GM23338 (cell line): ENCODE measurements around the gene RPS6KA4. TPM values are rescaled to one million over a fixed set of nuclear protein-coding genes. Genes with fewer than 3 reads are reported as not detected.

Source experiments
- ATAC-seq: fragments of 200-7000 bp; cut with Tn5 transposase; 3 replicates; pipeline ENCODE4 v1.9.1; 2020
- DNase-seq: peaks from one replicate; pipeline ENCODE4 v3.0.0-alpha.2; 2015; ENCODE audit warnings: low spot score
- H2AFZ ChIP-seq: fragments of 200-600 bp; sonication (generic); 2 replicates; pipeline ENCODE4 v1.8.0; 2016; ENCODE audit warnings: antibody characterized with exemption, mild to moderate bottlenecking, moderate library complexity
- H3F3A ChIP-seq: fragments of 200-600 bp; sonication (generic); replicated peaks from 2 replicates; pipeline ENCODE4 v1.8.0; 2017; ENCODE audit warnings: antibody characterized with exemption, mixed run types, low read depth
- H3K27ac ChIP-seq: fragments of 200-600 bp; sonication (generic); 2 replicates; pipeline ENCODE4 v1.6.1; 2016; ENCODE audit warnings: low read depth
- H3K27me3 ChIP-seq: fragments of 200-600 bp; sonication (generic); 2 replicates; pipeline ENCODE4 v1.8.0; 2016; ENCODE audit warnings: mild to moderate bottlenecking, mixed run types, moderate library complexity; ENCODE audit not compliant: insufficient read depth
- H3K36me3 ChIP-seq: fragments of 200-600 bp; sonication (generic); 2 replicates; pipeline ENCODE4 v1.8.0; 2016; ENCODE audit warnings: mild to moderate bottlenecking; ENCODE audit not compliant: insufficient read depth
- H3K4me1 ChIP-seq: fragments of 200-600 bp; sonication (generic); 2 replicates; pipeline ENCODE4 v1.8.0; 2016; ENCODE audit warnings: mild to moderate bottlenecking, moderate library complexity; ENCODE audit not compliant: insufficient read depth
- H3K4me2 ChIP-seq: fragments of 200-600 bp; sonication (generic); 2 replicates; pipeline ENCODE4 v1.7.1; 2017; ENCODE audit warnings: mixed run types
- H3K4me3 ChIP-seq: fragments of 200-600 bp; sonication (generic); 2 replicates; pipeline ENCODE4 v1.6.1; 2016; ENCODE audit warnings: mixed run types
- H3K79me2 ChIP-seq: fragments of 200-600 bp; sonication (generic); replicated peaks from 2 replicates; pipeline ENCODE4 v1.8.0; 2017; ENCODE audit warnings: mild to moderate bottlenecking; ENCODE audit not compliant: insufficient read depth
- H3K9me2 ChIP-seq: fragments of 200-600 bp; sonication (generic); 2 replicates; pipeline ENCODE4 v1.8.0; 2017; ENCODE audit not compliant: insufficient read depth
- H4K20me1 ChIP-seq: fragments of 200-600 bp; sonication (generic); replicated peaks from 2 replicates; pipeline ENCODE4 v1.8.0; 2017; ENCODE audit warnings: mild to moderate bottlenecking; ENCODE audit not compliant: insufficient read depth
- H3K27ac Mint-ChIP-seq: 2 replicates; pipeline ENCODE4 v1.8.0; 2020; ENCODE audit warnings: inconsistent platforms, mild to moderate bottlenecking, moderate library complexity, mixed read lengths
- H3K27me3 Mint-ChIP-seq: 3 replicates; pipeline ENCODE4 v1.8.0; 2022; ENCODE audit warnings: low read depth, mild to moderate bottlenecking, moderate library complexity, mixed read lengths, inconsistent platforms; ENCODE audit not compliant: insufficient read depth, poor library complexity
- H3K36me3 Mint-ChIP-seq: 3 replicates; pipeline ENCODE4 v1.8.0; 2021; ENCODE audit warnings: low read depth, mild to moderate bottlenecking, inconsistent platforms, moderate library complexity, mixed read lengths
- H3K4me1 Mint-ChIP-seq: 3 replicates; pipeline ENCODE4 v1.8.0; 2020; ENCODE audit warnings: mild to moderate bottlenecking, inconsistent platforms, mixed read lengths
- H3K4me3 Mint-ChIP-seq: 3 replicates; pipeline ENCODE4 v1.8.0; 2021; ENCODE audit warnings: moderate library complexity, mild to moderate bottlenecking, inconsistent platforms, mixed read lengths
- H3K9me3 Mint-ChIP-seq: 3 replicates; pipeline ENCODE4 v1.8.0; 2020; ENCODE audit warnings: moderate library complexity, mild to moderate bottlenecking, inconsistent platforms, mixed read lengths
- CTCF ChIP-seq, 2 experiments: fragments of 200-600 bp in 1 of 2; sonication (generic) in 1 of 2; conservative IDR thresholded peaks; 2 replicates each; pipeline versions ENCODE4 v1.5.1 to v1.6.1; 2016 to 2017; ENCODE audit warnings: antibody characterized with exemption in 2 of 2, low read depth in 2 of 2, mild to moderate bottlenecking in 2 of 2, moderate library complexity in 1 of 2
- ETS1 ChIP-seq: IDR thresholded peaks from 2 replicates; pipeline ENCODE4 v1.6.1; 2016; ENCODE audit warnings: antibody characterized with exemption
- EZH2 ChIP-seq: fragments of 200-600 bp; sonication (generic); IDR thresholded peaks from one replicate; pipeline ENCODE4 v1.8.0; 2017; ENCODE audit warnings: antibody characterized with exemption, mild to moderate bottlenecking, low read depth; ENCODE audit not compliant: unreplicated experiment
- EZH2phosphoT487 ChIP-seq: fragments of 200-600 bp; sonication (generic); IDR thresholded peaks from one replicate; pipeline ENCODE4 v1.8.1; 2018; ENCODE audit warnings: antibody characterized with exemption; ENCODE audit not compliant: unreplicated experiment
- JUNB ChIP-seq: IDR thresholded peaks from one replicate; pipeline ENCODE4 v1.6.1; 2016; ENCODE audit warnings: antibody characterized with exemption; ENCODE audit not compliant: unreplicated experiment
- POLR2AphosphoS5 ChIP-seq: IDR thresholded peaks from 2 replicates; pipeline ENCODE4 v1.6.1; 2016; ENCODE audit warnings: antibody characterized with exemption, low read depth
- STAT1 ChIP-seq: IDR thresholded peaks from one replicate; pipeline ENCODE4 v1.6.1; 2016; ENCODE audit warnings: antibody characterized with exemption; ENCODE audit not compliant: unreplicated experiment
- ZNF331 ChIP-seq: fragments of 250-450 bp; sonication (Bioruptor Pico); IDR thresholded peaks from 2 replicates; pipeline ENCODE4 v1.5.0; 2020; ENCODE audit warnings: low read depth, mild to moderate bottlenecking, moderate library complexity
- polyA plus RNA-seq: library from polyadenylated mRNA; unstranded; fragments of >200 nt; fragmentation: Nextera tagmentation; extraction: Ambion mirVana; gene quantifications from 2 replicates; pipeline ENCODE4 v1.2.1, GENCODE V29; 2016
- total RNA-seq: library from RNA; depleted of rRNA; stranded (reverse); fragments of >200 nt; shearing (Covaris generic); gene quantifications from 2 replicates; pipeline ENCODE4 v1.2.3, GENCODE V29; 2014
- TF ChIP-seq, protein P1 (sequence below): fragments of 250-450 bp; sonication (Bioruptor Pico); IDR thresholded peaks from 2 replicates; pipeline ENCODE4 v1.5.0; 2020; ENCODE audit warnings: mild to moderate bottlenecking, moderate library complexity

Gene RPS6KA4
- total and polyA plus RNA-seq, 2 experiments from 2014 or later: 3.5 to 19.9 TPM

- Histone ChIP-seq H3K36me3 (no peaks in the 10 kb centered on the region), H2AFZ (no peak overlapping the region), H4K20me1 (no peaks in the 10 kb centered on the region), H3K9me2 (no peaks in the 10 kb centered on the region), H3F3A (0 out of 2 replicates have a peak, but pooled peaks cover 6% of the 10 kb centered on the region), H3K27me3 (no peaks in the 10 kb centered on the region), H3K4me1 (peaks cover 7% of the 10 kb centered on the region; the same call in 1 of the 2 replicates), H3K27ac (no peak overlapping the region), H3K4me3 (no peak overlapping the region), H3K4me2 (no peak overlapping the region), H3K79me2 (no peaks in the 10 kb centered on the region)
- TF ChIP-seq POLR2AphosphoS5 (no peak), JUNB (no peak), ETS1 (no peak), EZH2phosphoT487 (no peak), EZH2 (no peak), STAT1 (no peak), CTCF (conservative IDR thresholded peaks at IDR 0.05; ENCODE audit: low read depth in 2 of 2) (no peak), ZNF331 (CRISPR knock-in tag) (no peak)
- TF ChIP-seq, protein P1, sequence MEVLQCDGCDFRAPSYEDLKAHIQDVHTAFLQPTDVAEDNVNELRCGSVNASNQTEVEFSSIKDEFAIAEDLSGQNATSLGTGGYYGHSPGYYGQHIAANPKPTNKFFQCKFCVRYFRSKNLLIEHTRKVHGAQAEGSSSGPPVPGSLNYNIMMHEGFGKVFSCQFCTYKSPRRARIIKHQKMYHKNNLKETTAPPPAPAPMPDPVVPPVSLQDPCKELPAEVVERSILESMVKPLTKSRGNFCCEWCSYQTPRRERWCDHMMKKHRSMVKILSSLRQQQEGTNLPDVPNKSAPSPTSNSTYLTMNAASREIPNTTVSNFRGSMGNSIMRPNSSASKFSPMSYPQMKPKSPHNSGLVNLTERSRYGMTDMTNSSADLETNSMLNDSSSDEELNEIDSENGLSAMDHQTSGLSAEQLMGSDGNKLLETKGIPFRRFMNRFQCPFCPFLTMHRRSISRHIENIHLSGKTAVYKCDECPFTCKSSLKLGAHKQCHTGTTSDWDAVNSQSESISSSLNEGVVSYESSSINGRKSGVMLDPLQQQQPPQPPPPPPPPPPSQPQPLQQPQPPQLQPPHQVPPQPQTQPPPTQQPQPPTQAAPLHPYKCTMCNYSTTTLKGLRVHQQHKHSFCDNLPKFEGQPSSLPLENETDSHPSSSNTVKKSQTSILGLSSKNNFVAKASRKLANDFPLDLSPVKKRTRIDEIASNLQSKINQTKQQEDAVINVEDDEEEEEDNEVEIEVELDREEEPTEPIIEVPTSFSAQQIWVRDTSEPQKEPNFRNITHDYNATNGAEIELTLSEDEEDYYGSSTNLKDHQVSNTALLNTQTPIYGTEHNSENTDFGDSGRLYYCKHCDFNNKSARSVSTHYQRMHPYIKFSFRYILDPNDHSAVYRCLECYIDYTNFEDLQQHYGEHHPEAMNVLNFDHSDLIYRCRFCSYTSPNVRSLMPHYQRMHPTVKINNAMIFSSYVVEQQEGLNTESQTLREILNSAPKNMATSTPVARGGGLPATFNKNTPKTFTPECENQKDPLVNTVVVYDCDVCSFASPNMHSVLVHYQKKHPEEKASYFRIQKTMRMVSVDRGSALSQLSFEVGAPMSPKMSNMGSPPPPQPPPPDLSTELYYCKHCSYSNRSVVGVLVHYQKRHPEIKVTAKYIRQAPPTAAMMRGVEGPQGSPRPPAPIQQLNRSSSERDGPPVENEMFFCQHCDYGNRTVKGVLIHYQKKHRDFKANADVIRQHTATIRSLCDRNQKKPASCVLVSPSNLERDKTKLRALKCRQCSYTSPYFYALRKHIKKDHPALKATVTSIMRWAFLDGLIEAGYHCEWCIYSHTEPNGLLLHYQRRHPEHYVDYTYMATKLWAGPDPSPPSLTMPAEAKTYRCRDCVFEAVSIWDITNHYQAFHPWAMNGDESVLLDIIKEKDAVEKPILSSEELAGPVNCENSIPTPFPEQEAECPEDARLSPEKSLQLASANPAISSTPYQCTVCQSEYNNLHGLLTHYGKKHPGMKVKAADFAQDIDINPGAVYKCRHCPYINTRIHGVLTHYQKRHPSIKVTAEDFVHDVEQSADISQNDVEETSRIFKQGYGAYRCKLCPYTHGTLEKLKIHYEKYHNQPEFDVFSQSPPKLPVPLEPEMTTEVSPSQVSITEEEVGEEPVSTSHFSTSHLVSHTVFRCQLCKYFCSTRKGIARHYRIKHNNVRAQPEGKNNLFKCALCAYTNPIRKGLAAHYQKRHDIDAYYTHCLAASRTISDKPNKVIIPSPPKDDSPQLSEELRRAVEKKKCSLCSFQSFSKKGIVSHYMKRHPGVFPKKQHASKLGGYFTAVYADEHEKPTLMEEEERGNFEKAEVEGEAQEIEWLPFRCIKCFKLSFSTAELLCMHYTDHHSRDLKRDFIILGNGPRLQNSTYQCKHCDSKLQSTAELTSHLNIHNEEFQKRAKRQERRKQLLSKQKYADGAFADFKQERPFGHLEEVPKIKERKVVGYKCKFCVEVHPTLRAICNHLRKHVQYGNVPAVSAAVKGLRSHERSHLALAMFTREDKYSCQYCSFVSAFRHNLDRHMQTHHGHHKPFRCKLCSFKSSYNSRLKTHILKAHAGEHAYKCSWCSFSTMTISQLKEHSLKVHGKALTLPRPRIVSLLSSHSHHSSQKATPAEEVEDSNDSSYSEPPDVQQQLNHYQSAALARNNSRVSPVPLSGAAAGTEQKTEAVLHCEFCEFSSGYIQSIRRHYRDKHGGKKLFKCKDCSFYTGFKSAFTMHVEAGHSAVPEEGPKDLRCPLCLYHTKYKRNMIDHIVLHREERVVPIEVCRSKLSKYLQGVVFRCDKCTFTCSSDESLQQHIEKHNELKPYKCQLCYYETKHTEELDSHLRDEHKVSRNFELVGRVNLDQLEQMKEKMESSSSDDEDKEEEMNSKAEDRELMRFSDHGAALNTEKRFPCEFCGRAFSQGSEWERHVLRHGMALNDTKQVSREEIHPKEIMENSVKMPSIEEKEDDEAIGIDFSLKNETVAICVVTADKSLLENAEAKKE: no peak
- Mint-ChIP-seq H3K36me3 (no peaks in the 10 kb centered on the region; the same call in 2 of the 3 replicates), H3K4me1 (peaks cover 12% of the 10 kb centered on the region), H3K4me3 (no peak overlapping the region), H3K9me3 (no peaks in the 10 kb centered on the region), H3K27me3 (peaks cover 13% of the 10 kb centered on the region), H3K27ac (no peak overlapping the region)
- no peak for DNase-seq
- no peak for ATAC-seq
These were observed 6.6 kb upstream of the RPS6KA4 start for GRCh38 chr11:64352099-64352994.
